Adipocyte (in vitro differentiated cells): ENCODE measurements around the gene CNTNAP1.

Source experiments
- DNase-seq: peaks from one replicate; pipeline ENCODE4 v3.0.0-alpha.2; 2015; ENCODE audit warnings: low read depth
- H3K27me3 ChIP-seq: replicated peaks from 2 replicates; pipeline ENCODE4 v1.7.0; 2013; ENCODE audit warnings: mild to moderate bottlenecking, low read length, moderate library complexity; ENCODE audit not compliant: control insufficient read depth, insufficient read depth
- H3K36me3 ChIP-seq: 2 replicates; pipeline ENCODE4 v1.7.0; 2013; ENCODE audit warnings: low read length, mild to moderate bottlenecking, moderate library complexity; ENCODE audit not compliant: control insufficient read depth, insufficient read depth, severe bottlenecking
- H3K4me1 ChIP-seq: 2 replicates; pipeline ENCODE4 v1.7.0; 2013; ENCODE audit warnings: mild to moderate bottlenecking, low read length, moderate library complexity; ENCODE audit not compliant: control insufficient read depth, insufficient read depth
- H3K4me3 ChIP-seq: 2 replicates; pipeline ENCODE4 v1.7.0; 2013; ENCODE audit warnings: mild to moderate bottlenecking, low read length, moderate library complexity
- H3K9ac ChIP-seq: 2 replicates; pipeline ENCODE4 v1.7.0; 2013; ENCODE audit warnings: mild to moderate bottlenecking, low read length, moderate library complexity
- H3K9me3 ChIP-seq: 2 replicates; pipeline ENCODE4 v1.7.0; 2013; ENCODE audit warnings: mild to moderate bottlenecking, low read length, moderate library complexity; ENCODE audit not compliant: control insufficient read depth

CNTNAP1 gene

DNA sequence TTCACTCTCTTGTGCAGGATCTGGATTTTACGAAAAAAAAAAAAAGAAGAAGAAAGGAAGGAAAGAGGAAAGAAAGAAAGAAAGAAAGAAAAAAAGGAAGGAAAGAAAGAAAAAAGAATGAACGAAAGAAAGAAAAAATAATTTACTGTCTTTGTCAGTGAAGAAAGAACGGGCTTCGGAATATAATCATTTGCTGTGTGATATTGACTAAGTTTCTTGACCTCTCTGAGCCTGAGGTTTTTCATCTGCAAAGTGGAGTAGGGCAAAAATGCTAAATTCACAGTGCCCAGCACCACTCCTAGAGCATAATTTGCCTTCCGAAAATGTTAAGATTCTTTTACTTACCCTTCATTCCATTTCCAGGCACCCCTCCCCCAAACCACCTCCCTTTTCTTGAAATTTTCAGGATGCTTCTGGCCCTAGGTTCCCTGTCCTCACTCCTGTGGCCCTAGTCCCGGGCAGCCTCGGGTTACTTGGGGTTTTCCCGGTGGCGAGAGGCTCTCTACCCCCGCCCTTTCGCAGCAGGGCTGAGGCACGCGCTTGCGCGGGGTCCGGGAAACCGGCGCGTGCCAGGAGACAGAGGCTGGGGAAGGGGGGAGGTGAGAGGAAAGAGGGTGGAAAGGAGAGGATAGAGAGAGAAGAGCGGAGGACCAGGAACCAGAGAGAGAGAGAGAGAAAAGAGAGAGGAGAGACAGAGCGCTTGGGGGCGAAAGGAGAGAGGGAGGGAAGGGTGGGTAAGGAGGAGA, at the start of gene CNTNAP1:
Gene CNTNAP1 (plus strand): TSS at position 556 of the 746 bp plus-strand sequence. CDS start 299 bp downstream, outside the sequence.
- no peaks in the 10 kb centered on the region for H3K27me3 ChIP-seq
- no peaks in the 10 kb centered on the region for H3K9me3 ChIP-seq
- H3K36me3 ChIP-seq, result peaks cover 12% of the 10 kb centered on the region
- peaks cover 38% of the 10 kb centered on the region for H3K4me1 ChIP-seq
- DNase-seq, result peak; percentile 92
- peak within 1 kb of the TSS; percentile 80 for H3K4me3 ChIP-seq
- peak within 1 kb of the TSS; percentile 83 for H3K9ac ChIP-seq

DNA sequence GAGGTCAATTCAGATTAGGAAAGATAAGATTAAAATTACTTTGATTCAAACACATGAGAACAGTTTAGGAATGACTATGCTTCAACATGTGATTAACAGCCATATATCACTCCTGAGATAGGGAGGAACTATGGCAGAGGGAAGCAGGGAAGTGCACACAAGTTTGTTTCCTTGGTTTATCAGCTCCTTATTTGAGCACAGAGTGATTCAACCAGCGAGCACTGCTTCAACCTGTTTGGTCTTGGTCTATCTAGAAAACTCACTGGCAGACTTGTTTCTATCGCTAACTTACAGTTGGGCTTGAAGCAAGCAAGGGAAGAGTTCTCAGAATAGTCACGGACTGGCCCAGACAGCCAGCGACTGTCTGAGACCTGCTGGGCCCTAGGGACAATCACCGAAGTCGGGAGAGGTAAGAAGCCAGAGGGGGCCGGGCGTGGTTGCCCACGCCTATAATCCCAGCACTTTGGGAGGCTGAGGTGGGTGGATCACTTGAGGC, 49.3 kb upstream of the CNTNAP1 start:
- no peaks in the 10 kb centered on the region for H3K36me3 ChIP-seq
- peaks cover 3% of the 10 kb centered on the region for H3K27me3 ChIP-seq
- no peak overlapping the region for H3K9ac ChIP-seq
- H3K4me1 ChIP-seq, result no peaks in the 10 kb centered on the region
- no peak overlapping the region for H3K4me3 ChIP-seq
- H3K9me3 ChIP-seq, result no peaks in the 10 kb centered on the region
- no peak for DNase-seq

DNA sequence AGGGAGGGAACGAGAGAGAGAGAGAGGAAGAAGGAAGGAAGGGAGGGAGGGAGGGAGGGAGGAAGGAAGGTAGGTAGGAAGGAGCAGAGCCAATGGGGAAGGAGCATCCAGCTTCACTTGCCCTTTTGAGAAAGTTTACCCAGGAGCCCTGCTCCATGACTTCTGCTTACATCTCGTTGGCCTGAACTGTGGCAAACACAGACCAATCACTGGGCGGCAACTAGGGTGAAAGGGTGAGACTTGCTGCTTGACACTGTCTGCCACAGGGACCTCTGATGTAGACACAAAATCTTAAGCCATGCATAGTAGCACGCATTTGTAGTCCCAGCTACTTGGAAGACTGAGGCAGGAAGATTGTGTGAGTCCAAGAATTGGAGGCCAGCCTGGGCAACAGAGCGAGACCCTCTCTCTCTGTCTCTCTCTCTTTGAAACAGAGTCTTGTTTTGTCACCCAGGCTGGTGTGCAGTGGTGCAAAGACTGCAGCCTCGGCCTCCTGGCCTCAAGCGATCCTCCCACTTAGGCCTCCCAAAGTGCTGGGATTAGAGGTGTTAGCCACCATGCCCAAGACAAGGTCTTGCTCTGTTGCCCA, 42.7 kb upstream of the CNTNAP1 start:
- Histone ChIP-seq H3K4me1 (no peaks in the 10 kb centered on the region), H3K9ac (no peak overlapping the region)

DNA sequence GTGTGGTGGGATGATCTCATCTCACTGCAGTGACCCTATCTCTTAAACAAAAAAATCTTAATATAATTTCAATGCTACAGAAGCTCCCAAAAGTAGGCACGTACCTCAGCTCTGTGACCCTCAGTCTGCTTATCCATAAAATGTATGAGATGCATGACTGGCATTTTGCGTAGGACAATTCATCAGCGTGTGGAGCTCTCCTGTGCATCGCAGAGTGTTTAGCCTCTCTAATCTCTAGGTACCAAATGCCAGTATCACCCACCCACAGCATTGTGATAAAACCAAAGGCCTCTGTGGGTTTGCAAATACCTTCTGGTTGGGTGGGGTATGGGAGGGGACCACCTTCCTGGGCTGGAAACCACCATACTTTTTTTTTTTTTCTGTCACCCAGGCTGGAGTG, 42.2 kb upstream of the CNTNAP1 start:
- H3K27me3 ChIP-seq, result peaks cover 8% of the 10 kb centered on the region
- DNase-seq, result no peak
- no peaks in the 10 kb centered on the region for H3K9me3 ChIP-seq
- no peaks in the 10 kb centered on the region for H3K4me1 ChIP-seq
- no peaks in the 10 kb centered on the region for H3K36me3 ChIP-seq
- H3K9ac ChIP-seq, result no peak overlapping the region
- H3K4me3 ChIP-seq, result no peak overlapping the region

More for the DNA sequence above, 42.7 kb upstream of the CNTNAP1 start:
- H3K36me3 ChIP-seq, result no peaks in the 10 kb centered on the region
- no peak for DNase-seq
- peaks cover 8% of the 10 kb centered on the region for H3K27me3 ChIP-seq
- H3K9me3 ChIP-seq, result no peaks in the 10 kb centered on the region
- no peak overlapping the region for H3K4me3 ChIP-seq

DNA sequence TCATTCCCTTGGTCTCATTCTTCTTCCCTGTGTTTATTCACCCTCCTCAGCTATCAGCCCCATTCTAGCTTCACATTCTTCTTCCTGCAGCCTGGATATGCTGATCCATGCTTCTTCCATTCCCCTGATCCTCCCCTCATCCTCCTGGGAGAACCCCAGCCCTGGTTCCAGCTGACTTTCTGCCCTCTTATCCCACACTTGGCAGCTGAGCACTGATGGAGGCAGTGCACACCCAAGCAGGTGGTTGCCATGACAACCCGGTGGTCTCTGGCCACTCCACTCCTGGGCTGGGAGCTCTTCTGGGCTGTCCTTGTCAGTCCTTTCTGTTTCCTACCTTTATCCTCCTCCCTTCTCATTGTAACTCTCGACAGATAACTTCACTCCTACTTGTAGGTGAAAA, 40.0 kb upstream of the CNTNAP1 start:
- no peak overlapping the region for H3K4me3 ChIP-seq
- H3K36me3 ChIP-seq, result no peaks in the 10 kb centered on the region
- DNase-seq, result no peak
- peaks cover 5% of the 10 kb centered on the region for H3K27me3 ChIP-seq
- H3K9ac ChIP-seq, result no peak overlapping the region
- no peaks in the 10 kb centered on the region for H3K4me1 ChIP-seq
- no peaks in the 10 kb centered on the region for H3K9me3 ChIP-seq

DNA sequence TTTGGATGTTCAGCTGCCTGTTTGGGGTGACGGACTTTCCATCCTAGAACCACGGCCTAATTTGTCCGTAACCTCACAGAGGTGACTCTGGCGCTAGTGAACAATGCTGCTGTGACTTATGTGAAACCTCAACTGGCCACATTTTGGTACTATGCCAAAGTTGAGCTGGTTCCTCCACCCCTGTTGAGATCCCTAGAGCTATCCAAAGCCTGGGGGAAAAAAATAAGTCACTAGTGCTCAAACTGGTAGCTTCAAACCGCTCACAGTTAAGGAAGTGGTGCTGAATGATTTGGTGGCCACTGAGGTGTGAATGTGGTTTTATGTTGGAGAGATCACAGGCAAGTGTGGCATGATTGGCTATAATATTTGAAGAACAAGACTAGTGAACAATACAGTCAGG, 34.6 kb upstream of the CNTNAP1 start:
- DNase-seq, result no peak

DNA sequence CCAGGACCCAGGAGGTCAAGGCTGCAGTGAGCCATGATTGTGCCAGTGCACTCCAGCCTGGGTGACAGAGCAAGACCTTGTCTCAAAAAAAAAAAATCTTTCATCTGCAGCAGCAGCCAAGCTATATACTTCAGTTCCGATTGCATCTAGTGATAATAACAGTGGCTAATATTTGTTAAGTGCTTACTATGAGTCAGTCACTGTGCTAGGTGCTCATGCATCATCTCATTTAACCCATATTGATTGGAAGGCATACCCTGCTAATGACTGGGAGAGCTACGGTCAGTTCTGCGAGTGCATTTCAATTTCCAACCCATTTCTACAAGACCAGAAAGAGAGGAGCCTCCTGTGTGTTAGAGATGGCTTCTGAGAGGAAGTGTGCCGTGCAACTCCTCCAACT, 30.9 kb upstream of the CNTNAP1 start:
- H3K9ac ChIP-seq, result no peak overlapping the region
- no peak overlapping the region for H3K4me3 ChIP-seq
- H3K27me3 ChIP-seq, result no peaks in the 10 kb centered on the region
- peaks cover 12% of the 10 kb centered on the region for H3K4me1 ChIP-seq
- no peaks in the 10 kb centered on the region for H3K9me3 ChIP-seq
- no peak for DNase-seq
- no peaks in the 10 kb centered on the region for H3K36me3 ChIP-seq

More for the DNA sequence above, 34.6 kb upstream of the CNTNAP1 start:
- no peaks in the 10 kb centered on the region for H3K4me1 ChIP-seq
- no peaks in the 10 kb centered on the region for H3K9me3 ChIP-seq
- no peak overlapping the region for H3K9ac ChIP-seq
- peaks cover under 1% of the 10 kb centered on the region for H3K27me3 ChIP-seq
- H3K4me3 ChIP-seq, result no peak overlapping the region
- H3K36me3 ChIP-seq, result no peaks in the 10 kb centered on the region

DNA sequence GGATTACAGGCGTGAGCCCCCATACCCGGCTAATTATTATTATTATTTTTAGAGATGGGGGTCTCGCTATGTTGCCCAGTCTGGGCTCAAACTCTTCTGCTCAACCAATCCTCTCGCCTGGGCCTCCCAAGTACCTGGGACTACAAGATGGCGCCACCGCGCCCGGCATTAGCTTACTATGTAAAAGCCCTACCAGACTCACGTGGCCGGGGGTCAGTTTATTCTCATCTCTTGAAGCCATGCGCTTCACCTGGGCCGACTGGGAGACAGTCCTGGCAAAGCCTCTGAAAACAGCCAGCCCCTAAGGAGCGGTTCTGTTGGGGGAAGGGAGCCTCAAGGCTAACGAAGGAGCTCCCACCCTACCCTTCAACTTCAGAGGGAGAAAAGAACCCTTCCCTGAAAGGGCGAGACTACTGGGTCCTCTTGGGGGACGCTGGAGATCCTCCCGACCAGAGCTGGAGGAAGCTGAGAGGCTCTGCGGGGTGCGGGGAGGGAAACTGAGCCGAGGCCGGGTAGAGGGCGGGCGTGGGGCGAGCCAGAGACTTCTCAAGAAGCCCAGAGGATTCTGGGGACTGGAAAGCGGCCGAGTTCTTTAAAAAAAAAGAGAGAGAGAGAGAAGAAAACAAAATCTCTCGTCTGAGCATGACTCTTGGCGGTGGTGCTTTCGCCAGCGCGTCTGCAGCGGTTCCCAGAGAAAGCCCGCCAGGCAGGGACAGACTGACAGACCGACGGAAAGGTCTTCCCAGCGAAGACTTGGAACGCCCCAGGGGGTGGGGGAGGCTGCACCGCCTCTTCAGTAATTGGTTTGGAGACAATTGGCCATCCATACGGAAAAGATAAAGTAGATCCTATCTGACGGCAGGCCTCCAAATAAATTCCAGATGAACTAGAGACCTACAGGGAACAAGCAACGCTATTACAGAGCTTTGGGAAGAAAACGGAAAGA, 28.9 kb upstream of the CNTNAP1 start:
- no peaks in the 10 kb centered on the region for H3K27me3 ChIP-seq
- no peaks in the 10 kb centered on the region for H3K36me3 ChIP-seq
- peak; percentile 90 for DNase-seq
- peak overlapping the region; percentile 81 for H3K4me3 ChIP-seq
- H3K4me1 ChIP-seq, result peaks cover 12% of the 10 kb centered on the region
- H3K9me3 ChIP-seq, result no peaks in the 10 kb centered on the region
- peak overlapping the region; percentile 89 for H3K9ac ChIP-seq

DNA sequence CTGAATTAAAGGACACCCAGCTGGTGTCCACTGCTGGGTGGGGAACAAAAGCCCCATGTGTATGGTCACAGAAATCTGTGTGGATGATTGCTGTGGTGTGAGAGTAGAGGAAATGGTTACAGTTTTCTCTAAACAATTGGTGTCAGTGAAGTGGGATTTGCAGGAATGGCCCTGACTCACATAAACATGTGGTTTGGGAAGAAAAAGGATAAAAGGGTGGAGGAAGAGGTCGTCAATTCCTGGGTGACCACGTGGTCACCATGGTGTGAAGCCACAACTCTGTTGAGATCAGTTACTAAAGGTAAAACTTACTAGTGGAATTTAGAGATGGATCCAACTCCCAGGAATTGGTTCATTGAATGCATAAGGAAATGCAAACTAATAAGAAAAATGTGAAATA, 26.8 kb upstream of the CNTNAP1 start:
- Histone ChIP-seq H3K36me3 (no peaks in the 10 kb centered on the region), H3K9me3 (no peaks in the 10 kb centered on the region), H3K4me3 (no peak overlapping the region), H3K27me3 (no peaks in the 10 kb centered on the region), H3K9ac (no peak overlapping the region), H3K4me1 (peaks cover 18% of the 10 kb centered on the region)
- no peak for DNase-seq

DNA sequence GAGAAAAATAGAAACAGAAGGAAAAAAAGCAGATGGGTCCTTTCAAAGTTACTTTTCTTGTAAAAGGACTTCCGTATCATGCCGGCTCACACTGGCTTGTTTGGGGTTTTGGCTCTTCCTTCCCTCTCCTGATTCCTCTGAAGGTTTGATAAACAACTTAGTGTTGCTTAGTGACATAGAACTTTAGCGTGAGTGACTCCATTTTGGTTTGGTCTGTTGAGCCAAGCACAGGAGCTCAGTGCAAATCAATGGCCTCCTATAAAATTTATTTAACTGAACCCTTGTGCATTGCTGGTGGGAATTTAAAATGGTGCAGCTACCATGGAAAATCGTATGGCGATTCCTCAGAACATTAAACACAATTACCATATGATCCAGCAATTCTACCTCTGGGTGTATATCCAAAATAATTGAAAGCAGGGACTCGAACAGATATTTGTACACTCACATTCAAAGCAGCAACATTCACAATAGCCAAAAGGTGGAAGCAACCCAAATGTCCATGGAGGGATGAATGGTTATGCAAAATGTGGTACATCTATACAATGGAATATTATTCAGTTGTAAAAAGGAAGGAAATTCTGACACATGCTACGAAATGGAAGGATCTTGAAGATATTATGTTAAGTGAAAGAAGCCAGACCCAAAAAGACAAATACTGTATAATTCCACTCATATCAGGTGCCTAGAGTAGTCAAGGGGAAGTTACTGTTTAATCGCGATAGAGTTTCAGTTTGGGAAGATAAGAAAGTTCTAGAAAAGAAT, 24.3 kb upstream of the CNTNAP1 start:
- Histone ChIP-seq H3K4me1 (peaks cover 26% of the 10 kb centered on the region), H3K9me3 (no peaks in the 10 kb centered on the region), H3K9ac (no peak overlapping the region), H3K4me3 (no peak overlapping the region), H3K27me3 (no peaks in the 10 kb centered on the region), H3K36me3 (peaks cover 4% of the 10 kb centered on the region)
- DNase-seq, result no peak
